ENCODE data around the gene TMEM187.

DNA sequence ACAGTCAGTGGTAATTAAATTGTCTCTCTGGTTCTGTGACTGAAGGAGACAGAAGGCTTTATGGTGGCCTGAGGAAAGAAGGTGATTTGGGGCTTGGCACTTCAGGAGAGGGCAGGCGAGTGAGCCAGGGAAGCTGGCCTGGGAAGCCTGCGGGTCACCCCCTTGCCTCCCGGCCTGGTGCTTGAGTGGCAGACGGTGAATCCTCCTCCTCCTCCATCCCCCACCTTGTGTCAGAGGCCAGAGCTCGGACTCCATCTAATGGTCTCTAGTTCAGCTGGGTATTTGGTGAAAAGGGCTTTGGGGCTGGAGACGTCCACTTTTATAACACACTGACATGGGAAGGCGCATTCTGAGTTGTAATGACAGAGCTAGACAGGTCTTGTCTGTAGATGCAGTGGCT lies 8.7 kb downstream of the TMEM187 start:
- TF ChIP-seq, protein P1, sequence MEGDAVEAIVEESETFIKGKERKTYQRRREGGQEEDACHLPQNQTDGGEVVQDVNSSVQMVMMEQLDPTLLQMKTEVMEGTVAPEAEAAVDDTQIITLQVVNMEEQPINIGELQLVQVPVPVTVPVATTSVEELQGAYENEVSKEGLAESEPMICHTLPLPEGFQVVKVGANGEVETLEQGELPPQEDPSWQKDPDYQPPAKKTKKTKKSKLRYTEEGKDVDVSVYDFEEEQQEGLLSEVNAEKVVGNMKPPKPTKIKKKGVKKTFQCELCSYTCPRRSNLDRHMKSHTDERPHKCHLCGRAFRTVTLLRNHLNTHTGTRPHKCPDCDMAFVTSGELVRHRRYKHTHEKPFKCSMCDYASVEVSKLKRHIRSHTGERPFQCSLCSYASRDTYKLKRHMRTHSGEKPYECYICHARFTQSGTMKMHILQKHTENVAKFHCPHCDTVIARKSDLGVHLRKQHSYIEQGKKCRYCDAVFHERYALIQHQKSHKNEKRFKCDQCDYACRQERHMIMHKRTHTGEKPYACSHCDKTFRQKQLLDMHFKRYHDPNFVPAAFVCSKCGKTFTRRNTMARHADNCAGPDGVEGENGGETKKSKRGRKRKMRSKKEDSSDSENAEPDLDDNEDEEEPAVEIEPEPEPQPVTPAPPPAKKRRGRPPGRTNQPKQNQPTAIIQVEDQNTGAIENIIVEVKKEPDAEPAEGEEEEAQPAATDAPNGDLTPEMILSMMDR (IDR thresholded peaks at IDR 0.05): no peak
- TF ChIP-seq POLR2AphosphoS5 (IDR thresholded peaks at IDR 0.05) (no peak), POLR2A (IDR thresholded peaks at IDR 0.05; ENCODE audit: low read depth) (no peak)
